H1 (cell line): ENCODE data around the gene MOCS1. TPM values are rescaled to one million over a fixed set of nuclear protein-coding genes. Genes with fewer than 3 reads are reported as not detected.

Source experiments
- CTCF ChIA-PET: fragments of 300-600 bp; sonication (Branson Sonifier 250); formaldehyde crosslinking; loops from one replicate; lab custom pipeline; 2021; ENCODE audit not compliant: partially characterized antibody; lab: Charles Lee
- POLR2A ChIA-PET: fragments of 300-600 bp; sonication (Branson Sonifier 250); formaldehyde crosslinking; loops from one replicate; lab custom pipeline; 2021; ENCODE audit warnings: inconsistent platforms; ENCODE audit not compliant: partially characterized antibody; lab: Charles Lee
- DNase-seq, 2 experiments: peaks; one replicate each; pipeline versions ENCODE4 v3.0.0 to v3.0.0-alpha.2; 2010 to 2022; ENCODE audit warnings: low spot score in 2 of 2, low read depth in 1 of 2, mixed read lengths in 1 of 2
- FAIRE-seq: peaks from 2 replicates; lab custom pipeline; 2011; peaks lifted over from hg19 to GRCh38; lab: Jason Lieb, UNC
- H2AFZ ChIP-seq: 2 replicates; pipeline ENCODE4 v1.8.1; 2012; ENCODE audit warnings: low read length, inconsistent platforms
- H2AK5ac ChIP-seq: 2 replicates; pipeline ENCODE4 v1.6.1; 2013; ENCODE audit warnings: low read depth, low read length
- H2BK120ac ChIP-seq: replicated peaks from 2 replicates; pipeline ENCODE3; 2013; ENCODE audit warnings: low read depth, low read length, inconsistent platforms
- H2BK12ac ChIP-seq: 2 replicates; pipeline ENCODE4 v1.6.1; 2013; ENCODE audit warnings: low read depth, low read length
- H2BK15ac ChIP-seq: 2 replicates; pipeline ENCODE4 v1.6.1; 2013; ENCODE audit warnings: low read length
- H2BK20ac ChIP-seq: 2 replicates; pipeline ENCODE4 v1.6.1; 2013; ENCODE audit warnings: low read length
- H2BK5ac ChIP-seq: 2 replicates; pipeline ENCODE4 v1.6.1; 2013; ENCODE audit warnings: low read depth, low read length
- H3K14ac ChIP-seq: 2 replicates; pipeline ENCODE4 v1.6.1; 2013; ENCODE audit warnings: inconsistent platforms; ENCODE audit not compliant: insufficient read length
- H3K18ac ChIP-seq: 2 replicates; pipeline ENCODE4 v1.6.1; 2013; ENCODE audit warnings: low read length; ENCODE audit errors: extremely low read depth
- H3K23ac ChIP-seq: 2 replicates; pipeline ENCODE4 v1.6.1; 2013; ENCODE audit warnings: inconsistent platforms; ENCODE audit not compliant: insufficient read length
- H3K23me2 ChIP-seq: 2 replicates; pipeline ENCODE4 v1.6.1; 2013; ENCODE audit warnings: low read depth, low read length
- H3K27ac ChIP-seq: 2 replicates; pipeline ENCODE4 v1.6.1; 2011; ENCODE audit warnings: low read depth, low read length, inconsistent platforms
- H3K27me3 ChIP-seq, 4 experiments: replicated peaks in 1 of 4; 1 replicate in 1 of 4; 2 replicates in 3 of 4; pipeline versions ENCODE4 v1.6.1 to v1.8.1; 2011 to 2013; ENCODE audit warnings: low read length in 3 of 4, mild to moderate bottlenecking in 3 of 4, inconsistent platforms in 2 of 4, mixed read lengths in 2 of 4, moderate library complexity in 1 of 4; ENCODE audit not compliant: control insufficient read depth in 3 of 4, insufficient read depth in 3 of 4; ENCODE audit errors: extremely low read depth in 1 of 4
- H3K36me3 ChIP-seq, 4 experiments: 2 replicates each; pipeline versions ENCODE4 v1.6.1 to v1.8.1; 2011 to 2013; ENCODE audit warnings: mild to moderate bottlenecking in 4 of 4, low read length in 3 of 4, moderate library complexity in 2 of 4, control low read depth in 1 of 4, inconsistent platforms in 1 of 4; ENCODE audit not compliant: insufficient read depth in 4 of 4, control insufficient read depth in 2 of 4
- H3K4ac ChIP-seq: replicated peaks from 2 replicates; pipeline ENCODE3; 2013; ENCODE audit warnings: low read length, low read depth, mixed read lengths, inconsistent platforms; ENCODE audit not compliant: insufficient read length
- H3K4me1 ChIP-seq, 4 experiments: replicated peaks in 1 of 4; 1 replicate in 1 of 4; 2 replicates in 3 of 4; pipeline versions ENCODE4 v1.6.1 to v1.8.1; 2011 to 2013; ENCODE audit warnings: low read length in 3 of 4, inconsistent platforms in 2 of 4, mixed read lengths in 1 of 4; ENCODE audit not compliant: insufficient read depth in 4 of 4, control insufficient read depth in 3 of 4
- H3K4me2 ChIP-seq, 2 experiments: 2 replicates each; pipeline versions ENCODE4 v1.6.1 to v1.8.1; 2011 to 2013; ENCODE audit warnings: low read depth in 2 of 2, low read length in 2 of 2, control low read depth in 1 of 2, inconsistent platforms in 1 of 2, mild to moderate bottlenecking in 1 of 2; ENCODE audit not compliant: insufficient read depth in 1 of 2
- H3K4me3 ChIP-seq, 4 experiments: fragments of 200-600, 300-600 bp in 1 of 4; sonication (generic), shearing (Covaris generic), sonication (Bioruptor Twin) in 1 of 4; 2 replicates each; pipeline versions ENCODE4 v1.5.1 to v1.8.1; 2011 to 2016; ENCODE audit warnings: low read length in 4 of 4, low read depth in 3 of 4, control low read depth in 2 of 4, inconsistent platforms in 2 of 4, mild to moderate bottlenecking in 2 of 4, mixed read lengths in 1 of 4, moderate library complexity in 1 of 4; ENCODE audit not compliant: insufficient read depth in 2 of 4; ENCODE audit errors: extremely low read depth in 1 of 4
- H3K56ac ChIP-seq: replicated peaks from 2 replicates; pipeline ENCODE3; 2013; ENCODE audit warnings: low read depth, mild to moderate bottlenecking, mixed read lengths, low read length, inconsistent platforms; ENCODE audit not compliant: insufficient read length
- H3K79me1 ChIP-seq: 2 replicates; pipeline ENCODE4 v1.6.1; 2013; ENCODE audit warnings: low read depth, low read length, control low read depth
- H3K79me2 ChIP-seq, 2 experiments: 2 replicates each; pipeline versions ENCODE4 v1.6.1 to v1.8.1; 2012 to 2013; ENCODE audit warnings: low read length in 2 of 2, mild to moderate bottlenecking in 2 of 2, inconsistent platforms in 1 of 2; ENCODE audit not compliant: insufficient read depth in 2 of 2, control insufficient read depth in 1 of 2
- H3K9ac ChIP-seq, 4 experiments: replicated peaks in 1 of 4; 1 replicate in 1 of 4; 2 replicates in 3 of 4; pipeline versions ENCODE4 v1.6.1 to v1.8.1; 2011 to 2013; ENCODE audit warnings: low read depth in 3 of 4, low read length in 3 of 4, control low read depth in 2 of 4, mild to moderate bottlenecking in 2 of 4, moderate library complexity in 2 of 4, inconsistent platforms in 1 of 4; ENCODE audit errors: extremely low read depth in 1 of 4
- H3K9me3 ChIP-seq, 2 experiments: 2 replicates each; pipeline versions ENCODE4 v1.6.1 to v1.8.1; 2012 to 2013; ENCODE audit warnings: mild to moderate bottlenecking in 2 of 2, moderate library complexity in 2 of 2, control low read depth in 1 of 2, inconsistent platforms in 1 of 2, low read depth in 1 of 2, low read length in 1 of 2, mixed read lengths in 1 of 2; ENCODE audit not compliant: insufficient read depth in 2 of 2
- H4K20me1 ChIP-seq, 2 experiments: replicated peaks in 1 of 2; 2 replicates each; pipeline versions ENCODE3 to v1.8.1; 2011 to 2013; ENCODE audit warnings: inconsistent platforms in 2 of 2, low read length in 2 of 2, mild to moderate bottlenecking in 1 of 2; ENCODE audit not compliant: insufficient read depth in 2 of 2, control insufficient read depth in 1 of 2
- H4K5ac ChIP-seq: 2 replicates; pipeline ENCODE4 v1.6.1; 2013; ENCODE audit warnings: low read length, low read depth, mixed read lengths, inconsistent platforms; ENCODE audit not compliant: insufficient read length
- H4K8ac ChIP-seq: 2 replicates; pipeline ENCODE4 v1.8.0; 2013; ENCODE audit warnings: mild to moderate bottlenecking, moderate library complexity, low read length, inconsistent platforms; ENCODE audit not compliant: insufficient read depth; ENCODE audit errors: extremely low read depth
- H4K91ac ChIP-seq: replicated peaks from 2 replicates; pipeline ENCODE3; 2013; ENCODE audit warnings: low read length, mixed read lengths, inconsistent platforms; ENCODE audit not compliant: insufficient read length
- JUN ChIP-seq: IDR thresholded peaks from 2 replicates; pipeline ENCODE4 v1.6.1; 2011; ENCODE audit warnings: low read depth, mild to moderate bottlenecking, improper control_type of control experiment, low read length
- RAD21 ChIP-seq, 2 experiments: IDR thresholded peaks in 1 of 2; conservative IDR thresholded peaks in 1 of 2; 2 replicates each; pipeline ENCODE4 v1.6.1; 2011; ENCODE audit warnings: low read depth in 2 of 2, low read length in 2 of 2, improper control_type of control experiment in 1 of 2, inconsistent platforms in 1 of 2, mild to moderate bottlenecking in 1 of 2, moderate library complexity in 1 of 2
- WGBS, 2 experiments: shearing (Covaris generic) in 1 of 2; methylation state at CpG; one replicate each; pipeline versions ENCODE4 v1.1.6 to v1.1.7; 2013 to 2015; ENCODE audit warnings: low lambda C conversion rate in 2 of 2, mixed read lengths in 2 of 2, inconsistent platforms in 1 of 2, low coverage in 1 of 2, missing lambda C conversion rate in 1 of 2; ENCODE audit not compliant: insufficient replicate concordance in 2 of 2, insufficient coverage in 1 of 2, insufficient read length in 1 of 2; ENCODE audit errors: extremely low coverage in 1 of 2, missing lambda C conversion rate in 1 of 2; 5-methylcytosine and 5-hydroxymethylcytosine counted together
- polyA plus RNA-seq, 7 experiments: library from polyadenylated mRNA; depleted of rRNA in 3 of 7; stranded (reverse) in 5 of 7; unstranded in 2 of 7; fragments of >200 nt in 5 of 7; fragments of 200-250 nt in 2 of 7; gene quantifications; 1 replicate in 5 of 7; 2 replicates in 1 of 7; 4 replicates in 1 of 7; pipeline versions ENCODE4 v1.2.1 to v1.2.3, GENCODE V29; 2011 to 2013; ENCODE audit warnings: missing spikeins in 2 of 7, mixed read lengths in 2 of 7
- total RNA-seq: library from RNA; stranded (reverse); fragmentation: NEBNext Ultra II Directional; extraction: Animal tissue kit (Norgen Biotek cat#: 25700); gene quantifications from 2 replicates; pipeline ENCODE4 v1.2.1, GENCODE V29; 2021

MOCS1 gene
- total and polyA plus RNA-seq, 2 of the 8 experiments (the other 6 are each of a cell fraction or from before 2014, with no cell fraction given) = 13.4 to 19.7 TPM

- H3K4me2 ChIP-seq = no peak overlapping the region
- CTCF ChIA-PET = interaction anchor here (0.7 to 12.0 kb wide), 5 partner anchors 12 to 526 kb away, joined by 3 to 135 read pairs (median 5); no protein-coding TSS in a partner anchor
Observed at GRCh38 chr6:39889229-39889628, 45.0 kb downstream of the MOCS1 start.

More at GRCh38 chr6:39889229-39889628, 45.0 kb downstream of the MOCS1 start:
- Histone ChIP-seq H4K8ac (no peak overlapping the region), H3K14ac (no peak overlapping the region), H3K27ac (no peak overlapping the region), H4K91ac (no peak overlapping the region), H3K4me3 (no peak overlapping the region), H3K23ac (no peak overlapping the region), H4K20me1 (no peaks in the 10 kb centered on the region), H3K4ac (no peak overlapping the region), H2BK20ac (no peak overlapping the region), H2AFZ (no peak overlapping the region), H4K5ac (no peak overlapping the region), H3K9ac (no peak overlapping the region), H3K23me2 (no peaks in the 10 kb centered on the region), H3K27me3 (no peaks in the 10 kb centered on the region), H3K56ac (no peak overlapping the region), H2BK15ac (no peak overlapping the region), H2BK5ac (no peak overlapping the region), H3K4me1 (no peaks in the 10 kb centered on the region), H2AK5ac (no peak overlapping the region), H3K18ac (no peak overlapping the region), H3K36me3 (no peaks in the 10 kb centered on the region), H2BK120ac (no peak overlapping the region), H2BK12ac (no peak overlapping the region), H3K79me2 (no peaks in the 10 kb centered on the region), H3K9me3 (no peaks in the 10 kb centered on the region), H3K79me1 (no peaks in the 10 kb centered on the region)
- TF ChIP-seq JUN = no peak
- TF ChIP-seq RAD21 (IDR thresholded peaks at IDR 0.05 in 1 of 2, conservative IDR thresholded peaks at IDR 0.05 in 1 of 2; ENCODE audit: low read depth in 2 of 2, low read length in 2 of 2) = peak in 1 of 2 experiments; percentile 5; a peak in 1 of 4 replicates
- 88% methylated on average over 2 of the region's 2 CpGs; no CpG with 5 or more reads in 1 of the 2 experiments for WGBS, 2 experiments
- FAIRE-seq (no peak), DNase-seq (no peak)
- POLR2A ChIA-PET = no interaction called here
